WTC11 (cell line): ENCODE measurements around the gene PCNP. TPM values are rescaled to one million over a fixed set of nuclear protein-coding genes. Genes with fewer than 3 reads are reported as not detected.
A peak's percentile ranks its signal among the peaks of the same experiment; 100 is the strongest.

Experiments
- ATAC-seq: fragments of 200-7000 bp; cut with Tn5 transposase; 2 replicates; pipeline ENCODE4 v1.10.0; 2021; ENCODE audit warnings: mild to moderate bottlenecking, moderate library complexity
- CTCF ChIA-PET: fragments of 300-600 bp; sonication (Branson Sonifier 250); formaldehyde crosslinking; loops from one replicate; lab custom pipeline; 2021; ENCODE audit warnings: antibody characterized with exemption; lab: Charles Lee
- POLR2A ChIA-PET: fragments of 350-600 bp; sonication (Branson Sonifier 250); formaldehyde crosslinking; loops from one replicate; lab custom pipeline; 2021; ENCODE audit warnings: antibody characterized with exemption; lab: Charles Lee
- DNase-seq: peaks from one replicate; pipeline ENCODE4 v3.0.0; 2021; ENCODE audit warnings: low spot score
- H3K27ac Mint-ChIP-seq: 2 replicates; pipeline ENCODE4 v1.8.0; 2021; ENCODE audit warnings: mixed read lengths
- H3K27me3 Mint-ChIP-seq: 2 replicates; pipeline ENCODE4 v1.8.0; 2021; ENCODE audit warnings: low read depth, mild to moderate bottlenecking, moderate library complexity, mixed read lengths
- H3K36me3 Mint-ChIP-seq: 2 replicates; pipeline ENCODE4 v1.8.0; 2021; ENCODE audit warnings: mixed read lengths
- H3K4me1 Mint-ChIP-seq: 2 replicates; pipeline ENCODE4 v1.8.0; 2022; ENCODE audit warnings: mixed read lengths
- H3K4me3 Mint-ChIP-seq: 2 replicates; pipeline ENCODE4 v1.8.0; 2021; ENCODE audit warnings: mild to moderate bottlenecking, moderate library complexity, mixed read lengths
- H3K9me3 Mint-ChIP-seq: 2 replicates; pipeline ENCODE4 v1.8.0; 2021; ENCODE audit warnings: mixed read lengths
- ATF6 ChIP-seq: sonication (generic); formaldehyde crosslinking; IDR thresholded peaks from 2 replicates; pipeline ENCODE4 v1.8.1; 2023; ENCODE audit warnings: mild to moderate bottlenecking, missing genetic modification reagents
- CDX4 ChIP-seq: fragments of 250-450 bp; sonication (Bioruptor Pico); IDR thresholded peaks from 2 replicates; pipeline ENCODE4 v1.9.0; 2021; ENCODE audit warnings: moderate library complexity, mild to moderate bottlenecking, inconsistent platforms, borderline replicate concordance
- CTCF ChIP-seq: fragments of 200-600 bp; IDR thresholded peaks from 2 replicates; pipeline ENCODE4 v1.8.0; 2022; ENCODE audit warnings: antibody characterized with exemption
- NR1H2 ChIP-seq: sonication (generic); formaldehyde crosslinking; IDR thresholded peaks from 2 replicates; pipeline ENCODE4 v1.9.0; 2021; ENCODE audit warnings: mild to moderate bottlenecking, moderate library complexity, missing genetic modification reagents
- PRDM15 ChIP-seq: sonication (generic); formaldehyde crosslinking; IDR thresholded peaks from 2 replicates; pipeline ENCODE4 v1.8.0; 2022; ENCODE audit warnings: missing genetic modification reagents
- ZNF281 ChIP-seq: sonication (generic); formaldehyde crosslinking; IDR thresholded peaks from 2 replicates; pipeline ENCODE4 v1.8.0; 2023; ENCODE audit warnings: mild to moderate bottlenecking, missing genetic modification reagents
- total RNA-seq: library from RNA; stranded (reverse); gene quantifications from 3 replicates; pipeline ENCODE4 v1.2.3, GENCODE V29; 2021

PCNP gene
- total RNA-seq, 1 experiment from 2014 or later, result 187 TPM

- no peak for TF ChIP-seq ZNF281 (CRISPR knock-in tag)
These were observed 59.2 kb downstream of the PCNP start (continued) for GRCh38 chr3:101633186-101633585.

GRCh38 chr3:101634591-101635196 is 60.7 kb downstream of the PCNP start:
- Mint-ChIP-seq H3K9me3 (no peaks in the 10 kb centered on the region), H3K27me3 (no peaks in the 10 kb centered on the region), H3K4me3 (no peak overlapping the region), H3K4me1 (peaks cover 14% of the 10 kb centered on the region), H3K27ac (no peak overlapping the region), H3K36me3 (no peaks in the 10 kb centered on the region)
- ATAC-seq (no peak), DNase-seq (no peak)
- TF ChIP-seq NR1H2 (CRISPR knock-in tag), result no peak
- peak; percentile 66; the same call in 1 of the 2 replicates for TF ChIP-seq PRDM15 (CRISPR knock-in tag)
- ChIA-PET POLR2A (no interaction called here), CTCF (interaction anchor here (1.3 kb wide), 1 partner anchor 61 kb away, joined by 3 read pairs; the partner anchor contains the start of gene PCNP)

- no peak for DNase-seq
- ChIA-PET POLR2A (no interaction called here), CTCF (interaction anchor here (0.9 to 1.3 kb wide), 2 partner anchors 62 to 424 kb away, joined by 3 read pairs; partner anchors contain the start of gene PCNP)
- TF ChIP-seq CDX4 (CRISPR knock-in tag), result no peak
- no peaks in the 10 kb centered on the region for H3K36me3 Mint-ChIP-seq
- H3K27ac Mint-ChIP-seq, result no peak overlapping the region
- H3K4me3 Mint-ChIP-seq, result no peak overlapping the region
- H3K4me1 Mint-ChIP-seq, result peaks cover 14% of the 10 kb centered on the region
- H3K27me3 Mint-ChIP-seq, result no peaks in the 10 kb centered on the region
- no peaks in the 10 kb centered on the region for H3K9me3 Mint-ChIP-seq
- ATAC-seq, result no peak
These were observed 61.4 kb downstream of the PCNP start for GRCh38 chr3:101635345-101635744.

GRCh38 chr3:101635954-101636798 is 62.2 kb downstream of the PCNP start:
- ATAC-seq (peak; percentile 87), DNase-seq (peak; percentile 84)
- Mint-ChIP-seq H3K9me3 (no peaks in the 10 kb centered on the region), H3K27me3 (no peaks in the 10 kb centered on the region), H3K27ac (no peak overlapping the region), H3K4me1 (peaks cover 14% of the 10 kb centered on the region), H3K4me3 (no peak overlapping the region), H3K36me3 (no peaks in the 10 kb centered on the region)
- ChIA-PET CTCF (interaction anchor here (0.9 to 1.3 kb wide), 2 partner anchors 62 to 425 kb away, joined by 3 read pairs; partner anchors contain the start of gene PCNP), POLR2A (no interaction called here)
- TF ChIP-seq ATF6 (CRISPR knock-in tag) (no peak), CTCF (peak; percentile 69)
